SH-SY5Y (cell line): ENCODE data around the gene NCOR1.

ENCODE experiments used
- GATA2 ChIP-seq: IDR thresholded peaks from 2 replicates; pipeline ENCODE4 v1.6.1; 2011; ENCODE audit warnings: mild to moderate bottlenecking, low read depth, low read length
- GATA3 ChIP-seq: IDR thresholded peaks from 2 replicates; pipeline ENCODE4 v1.6.1; 2011; ENCODE audit warnings: low read depth, mild to moderate bottlenecking, low read length, moderate library complexity

GRCh38 chr17:16150251-16150856 lies 65.0 kb downstream of the NCOR1 start:
- no peak for TF ChIP-seq GATA2
- no peak for TF ChIP-seq GATA3
